GM18907 (cell line): ENCODE results near the gene PIP5K1B.

Experiments used
- ATAC-seq: cut with Tn5 transposase; IDR thresholded peaks from one replicate; pipeline ENCODE4 v1.9.1; 2021; ENCODE audit warnings: mild to moderate bottlenecking, moderate library complexity; ENCODE audit not compliant: unreplicated experiment

The PIP5K1B gene

GRCh38 chr9:68707801-68708488 lies 2.9 kb downstream of the PIP5K1B start:
- no peak for ATAC-seq

GRCh38 chr9:68708513-68708912 lies 3.5 kb downstream of the PIP5K1B start:
- ATAC-seq, result peak; percentile 18

DNA sequence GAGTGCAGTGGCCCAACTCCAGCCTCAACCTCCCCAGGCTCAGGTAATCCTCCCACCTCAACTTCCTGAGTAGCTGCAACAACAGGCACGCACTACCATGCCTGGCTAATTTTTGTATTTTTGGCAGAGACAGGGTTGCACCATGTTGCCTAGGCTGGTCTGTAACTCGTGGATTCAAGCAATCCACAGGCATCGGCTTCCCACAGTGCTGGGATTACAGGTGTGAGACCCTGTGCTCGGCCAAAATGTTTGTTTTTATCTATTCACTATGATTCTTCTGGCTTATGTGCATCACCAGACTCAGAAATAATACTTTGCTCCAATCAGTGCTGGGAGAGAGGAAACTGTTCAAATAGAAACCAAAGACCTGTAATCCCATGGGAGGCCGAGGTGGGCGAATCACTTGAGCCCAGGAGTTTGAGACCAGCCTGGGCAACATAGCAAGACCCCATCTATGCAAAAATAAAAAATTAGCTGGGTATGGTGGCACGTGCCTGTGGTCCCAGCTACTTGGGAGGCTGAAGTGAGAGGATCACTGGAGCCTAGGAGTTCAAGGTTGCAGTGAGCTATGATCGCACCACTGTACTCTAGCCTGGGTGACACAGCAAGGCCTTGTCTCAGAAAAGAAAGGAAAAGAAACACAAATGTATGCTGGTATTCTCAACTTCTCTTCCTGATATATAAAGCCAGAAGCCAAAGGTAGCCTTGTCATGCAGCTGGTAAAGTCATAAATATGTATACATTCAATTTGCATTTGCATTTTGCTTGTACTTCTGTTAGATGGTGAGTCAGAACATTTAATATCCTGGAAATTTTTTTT lies 4.5 kb downstream of the PIP5K1B start:
- ATAC-seq, result no peak

DNA sequence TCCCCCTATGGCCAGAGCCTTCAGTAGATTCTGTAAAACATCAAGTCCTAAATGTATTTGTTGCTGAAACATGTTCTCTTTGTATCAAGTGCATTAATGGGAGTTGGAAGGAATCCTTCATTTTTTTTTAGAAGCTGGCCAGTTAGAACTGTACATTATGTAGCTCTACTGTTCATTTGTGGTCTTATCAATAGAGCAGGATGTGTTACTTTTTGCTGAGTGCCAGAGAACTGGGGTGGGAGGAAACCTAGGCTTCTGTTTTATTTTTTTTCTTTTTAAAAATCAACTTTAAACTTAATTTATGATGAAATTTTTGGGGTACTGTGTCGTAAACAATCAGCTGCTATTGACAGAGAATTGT lies 5.1 kb downstream of the PIP5K1B start:
- no peak for ATAC-seq

- ATAC-seq, result no peak
These were observed 6.2 kb downstream of the PIP5K1B start for GRCh38 chr9:68711281-68711680.

DNA sequence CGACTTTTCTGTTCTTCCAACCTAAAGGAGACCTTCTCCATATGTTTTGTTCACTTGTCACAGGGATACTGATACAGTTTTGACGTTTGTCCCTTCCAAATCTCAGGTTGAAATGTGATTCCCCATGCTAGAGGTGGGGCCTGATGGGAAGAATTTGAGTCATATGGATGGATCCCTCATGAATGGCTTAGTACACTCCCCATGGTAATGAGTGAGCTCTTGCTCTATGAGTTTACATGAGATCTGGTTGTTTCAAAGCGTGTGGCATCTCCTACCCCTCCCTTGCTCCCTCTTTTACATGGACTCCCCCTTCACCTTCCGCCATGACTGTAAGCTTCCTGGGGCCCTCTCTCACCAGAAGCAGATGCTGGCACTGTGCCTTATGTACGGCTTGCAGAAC lies 6.9 kb downstream of the PIP5K1B start:
- no peak for ATAC-seq

DNA sequence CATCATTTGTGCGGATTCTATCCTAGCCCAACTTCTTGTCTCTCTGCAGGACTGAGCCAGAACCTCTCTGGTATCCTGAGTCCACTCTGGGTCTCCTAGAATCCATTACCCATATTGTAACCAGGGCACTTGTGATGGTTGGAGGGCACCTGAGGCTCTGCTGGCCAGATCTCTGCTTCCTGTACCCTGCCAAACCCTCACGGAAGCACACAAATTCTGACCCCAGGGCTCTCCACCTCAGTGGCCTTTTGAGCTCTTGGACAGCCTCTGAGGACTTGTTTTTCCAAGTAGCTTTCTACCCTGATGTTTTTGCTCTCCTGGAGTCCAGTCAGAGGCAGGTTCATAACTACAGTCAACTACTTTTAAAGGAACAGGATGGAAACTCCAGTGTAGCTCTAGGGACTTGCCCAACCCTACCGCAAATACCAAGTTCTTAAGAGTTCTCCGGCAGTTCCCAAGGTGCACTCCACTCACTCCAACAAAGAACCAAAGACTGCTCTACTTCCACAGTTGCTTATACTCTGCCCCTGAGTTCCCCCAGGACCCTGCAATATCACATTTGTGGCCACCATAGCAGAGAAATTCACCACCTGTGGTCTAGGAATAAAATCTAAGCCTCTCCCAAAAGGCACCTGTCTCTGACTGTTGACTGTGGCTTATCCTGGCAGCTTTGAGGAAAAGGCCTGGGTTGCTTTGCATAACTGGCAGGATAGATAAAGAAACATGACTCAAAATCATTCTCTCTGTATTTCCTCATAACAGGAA lies 9.6 kb downstream of the PIP5K1B start:
- no peak for ATAC-seq

DNA sequence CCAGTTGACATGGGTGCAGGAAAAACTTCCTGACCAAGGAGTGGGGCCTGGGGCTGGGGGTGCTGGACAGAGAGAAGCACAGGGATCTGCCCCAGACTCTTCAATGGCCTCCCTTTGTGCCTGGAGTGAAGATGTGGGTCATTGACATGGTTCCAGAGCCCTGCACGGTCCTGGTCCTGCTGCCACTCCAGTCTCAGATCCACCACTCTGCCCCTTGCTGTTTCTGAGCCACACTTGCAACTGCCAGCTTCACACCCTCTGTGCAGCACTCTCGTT lies 10.1 kb downstream of the PIP5K1B start:
- ATAC-seq, result no peak

- no peak for ATAC-seq
These were observed 12.8 kb downstream of the PIP5K1B start for GRCh38 chr9:68717552-68718443.

DNA sequence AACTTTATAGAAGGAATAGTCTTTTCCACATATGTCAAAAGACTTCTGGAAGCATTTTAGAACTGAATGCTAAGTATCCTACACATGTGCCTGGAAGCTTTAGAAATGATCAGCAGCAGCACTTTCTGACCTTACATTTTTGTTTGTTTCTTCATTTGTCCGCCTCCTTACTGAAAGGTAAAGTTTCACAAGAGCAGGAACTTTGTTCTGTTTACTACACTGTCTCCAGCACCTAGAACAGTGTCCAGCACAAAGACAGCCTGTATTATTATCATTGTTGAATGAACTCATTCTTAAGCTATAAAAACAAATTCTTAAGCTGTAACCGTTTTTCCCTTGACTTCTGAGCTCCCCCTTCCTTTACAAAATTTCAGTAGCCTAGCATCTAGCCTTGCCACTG lies 14.8 kb downstream of the PIP5K1B start:
- no peak for ATAC-seq

GRCh38 chr9:68720656-68721313 lies 15.7 kb downstream of the PIP5K1B start:
- no peak for ATAC-seq

GRCh38 chr9:68721666-68722330 lies 16.8 kb downstream of the PIP5K1B start:
- ATAC-seq, result no peak

GRCh38 chr9:68725070-68725469 lies 20.0 kb downstream of the PIP5K1B start:
- ATAC-seq, result no peak

- ATAC-seq, result no peak
These were observed 21.4 kb downstream of the PIP5K1B start for GRCh38 chr9:68726489-68726888.

DNA sequence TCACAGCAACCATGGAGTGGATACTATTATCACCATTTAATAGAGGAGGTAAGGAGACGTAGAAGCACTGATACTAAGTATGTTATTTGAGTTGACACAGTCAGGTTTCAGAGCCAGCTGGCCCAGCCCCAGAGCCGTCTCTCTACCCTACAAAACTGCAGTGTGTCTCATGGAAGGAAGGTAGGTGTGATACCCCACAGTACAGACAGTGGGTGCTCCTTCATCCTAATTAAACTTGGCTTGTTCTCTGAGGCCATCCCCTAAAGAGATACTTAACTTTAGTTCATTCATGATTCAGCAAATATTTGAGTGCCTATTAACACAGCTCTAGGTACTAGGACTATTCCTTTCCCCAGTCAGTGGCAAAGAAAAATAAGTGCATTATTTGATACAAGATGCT lies 22.6 kb downstream of the PIP5K1B start:
- ATAC-seq, result no peak

GRCh38 chr9:68728731-68729130 lies 23.7 kb downstream of the PIP5K1B start:
- peak; percentile 65 for ATAC-seq

- no peak for ATAC-seq
These were observed 25.7 kb downstream of the PIP5K1B start for GRCh38 chr9:68730570-68731235.

DNA sequence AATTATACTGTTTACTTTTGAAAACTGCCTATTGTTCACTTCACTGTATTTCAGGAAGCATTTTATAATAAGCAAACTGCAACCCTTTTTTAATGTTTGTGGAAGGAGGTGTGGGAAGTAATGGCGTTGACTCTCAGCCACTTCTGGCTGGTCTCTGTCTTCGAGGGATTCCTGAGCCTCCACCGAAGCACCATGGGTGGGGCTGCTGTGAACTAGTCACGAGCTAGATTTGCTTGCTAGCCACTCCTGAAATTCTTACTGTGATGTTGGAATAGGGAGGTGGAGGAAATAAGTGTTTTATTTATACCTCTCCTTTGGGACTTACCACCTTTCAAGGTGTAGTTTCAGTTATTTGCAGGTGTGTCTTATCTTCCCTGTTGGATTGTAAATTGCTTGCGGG lies 26.8 kb downstream of the PIP5K1B start:
- ATAC-seq, result no peak

DNA sequence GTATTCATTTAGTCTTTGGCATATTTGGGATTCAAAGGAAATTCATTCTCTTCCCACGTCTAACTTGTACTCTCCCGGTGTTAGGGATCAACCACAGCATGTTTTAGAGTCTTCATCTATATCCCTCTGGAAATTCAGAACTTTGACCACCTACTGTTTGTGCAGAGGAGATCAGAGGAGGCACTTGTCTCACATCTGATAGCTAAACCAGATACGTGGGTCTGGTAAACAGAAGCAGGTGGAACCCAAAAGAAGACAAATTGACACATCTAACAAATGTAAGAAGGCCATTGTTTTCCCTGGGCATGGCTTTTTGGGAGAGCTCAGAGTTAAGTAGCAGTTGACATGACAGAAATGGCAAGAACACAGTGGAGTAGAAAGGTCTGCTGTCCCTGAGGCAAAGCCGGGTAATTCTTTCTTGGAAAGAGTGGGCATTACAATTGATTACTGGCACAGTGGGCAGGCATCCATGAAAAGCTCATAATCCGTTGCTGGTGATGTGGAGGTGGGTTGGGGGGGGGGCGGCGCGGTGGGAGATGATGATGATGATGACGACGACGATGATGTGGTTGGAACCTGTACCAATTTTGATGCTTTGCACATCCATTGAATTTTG lies 27.5 kb downstream of the PIP5K1B start:
- no peak for ATAC-seq
